IMR-90 (cell line): Measurements from ENCODE around the gene MDH1.

ENCODE experiments used
- BHLHE40 ChIP-seq: fragments of 150-350 bp; IDR thresholded peaks from 2 replicates; pipeline ENCODE4 v1.6.1; 2016; ENCODE audit warnings: mild to moderate bottlenecking, low read depth, low read length
- CEBPB ChIP-seq: IDR thresholded peaks from 2 replicates; pipeline ENCODE4 v1.6.1; 2012; ENCODE audit warnings: low read depth, low read length, improper control_type of control experiment
- CHD1 ChIP-seq: IDR thresholded peaks from 2 replicates; pipeline ENCODE4 v1.6.1; 2012; ENCODE audit warnings: low read depth, low read length, improper control_type of control experiment
- CTCF ChIP-seq: conservative IDR thresholded peaks from 2 replicates; pipeline ENCODE4 v1.5.1; 2012; ENCODE audit warnings: mild to moderate bottlenecking, low read depth, low read length, improper control_type of control experiment
- FOS ChIP-seq: fragments of 150-350 bp; IDR thresholded peaks from 2 replicates; pipeline ENCODE4 v1.6.1; 2016; ENCODE audit warnings: low read depth, low read length
- MXI1 ChIP-seq: IDR thresholded peaks from 2 replicates; pipeline ENCODE4 v1.6.1; 2012; ENCODE audit warnings: low read depth, mild to moderate bottlenecking, low read length, moderate library complexity, borderline replicate concordance
- POLR2A ChIP-seq: IDR thresholded peaks from 2 replicates; pipeline ENCODE4 v1.6.1; 2012; ENCODE audit warnings: mild to moderate bottlenecking, low read depth, low read length
- RAD21 ChIP-seq: IDR thresholded peaks from 2 replicates; pipeline ENCODE4 v1.6.1; 2012; ENCODE audit warnings: low read length, improper control_type of control experiment
- SMC3 ChIP-seq: fragments of 150-350 bp; IDR thresholded peaks from 2 replicates; pipeline ENCODE4 v1.6.1; 2016; ENCODE audit warnings: low read depth, mild to moderate bottlenecking, antibody characterized with exemption, low read length, moderate library complexity
- USF2 ChIP-seq: fragments of 150-350 bp; IDR thresholded peaks from 2 replicates; pipeline ENCODE4 v1.6.1; 2017; ENCODE audit warnings: mild to moderate bottlenecking, antibody characterized with exemption, low read length, low read depth

DNA sequence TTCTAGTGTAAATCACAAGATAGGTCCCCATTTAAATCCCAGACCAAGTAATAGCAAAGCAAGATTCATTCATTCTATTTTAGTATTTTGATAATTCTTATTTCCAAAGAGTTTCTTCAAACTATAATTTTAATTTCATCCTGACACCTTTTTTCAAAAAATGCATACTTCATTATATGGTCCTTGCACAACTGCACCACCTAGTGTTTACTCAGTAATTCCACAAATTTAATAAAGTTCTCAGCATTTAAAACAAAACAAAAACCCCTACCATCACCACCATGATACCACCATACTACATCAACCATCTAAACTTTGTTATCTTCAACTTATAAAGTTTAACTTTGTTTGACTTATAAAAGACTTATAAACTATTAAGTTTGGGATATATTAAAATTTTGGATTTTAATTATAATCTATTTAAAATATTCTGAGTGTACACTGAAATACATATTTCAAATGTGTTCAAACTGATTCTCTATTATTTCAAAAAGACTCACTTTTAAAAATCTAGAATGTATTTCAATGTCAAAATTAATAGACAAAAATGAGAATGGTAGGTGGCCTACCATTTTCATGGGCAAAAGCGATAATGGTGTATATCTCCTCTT, 44.6 kb upstream of the MDH1 start:
- TF ChIP-seq CTCF = peak; percentile 49
- TF ChIP-seq POLR2A = no peak
- TF ChIP-seq USF2 = no peak
- TF ChIP-seq CHD1 = no peak
- TF ChIP-seq RAD21 = peak; percentile 34
- TF ChIP-seq SMC3 = peak; percentile 31
- TF ChIP-seq MXI1 = no peak
- TF ChIP-seq BHLHE40 = no peak
- TF ChIP-seq CEBPB = no peak
- no peak for TF ChIP-seq FOS
